PFSK-1 (cell line): ENCODE measurements around the gene EXD3.

ENCODE experiments used
- FOXP2 ChIP-seq: optimal IDR thresholded peaks from 2 replicates; pipeline ENCODE3; 2011; ENCODE audit warnings: borderline replicate concordance, control low read depth, inconsistent platforms; ENCODE audit not compliant: insufficient read depth; ENCODE audit errors: extremely low read length, extremely low read depth
- POLR2AphosphoS5 ChIP-seq: IDR thresholded peaks from 2 replicates; pipeline ENCODE4 v1.6.1; 2012; ENCODE audit warnings: low read depth, mild to moderate bottlenecking, control low read depth, low read length, moderate library complexity
- SIN3A ChIP-seq: IDR thresholded peaks from 2 replicates; pipeline ENCODE4 v1.6.1; 2012; ENCODE audit warnings: mild to moderate bottlenecking, low read length, moderate library complexity, borderline replicate concordance; ENCODE audit not compliant: insufficient read depth
- TAF1 ChIP-seq: IDR thresholded peaks from 2 replicates; pipeline ENCODE4 v1.6.1; 2012; ENCODE audit warnings: low read length, control low read depth, borderline replicate concordance; ENCODE audit not compliant: insufficient read depth
- TF ChIP-seq, protein P1 (sequence below), 2 experiments: IDR thresholded peaks; 2 replicates each; pipeline versions ENCODE4 v1.6.1 to v1.8.0; 2011 to 2012; ENCODE audit warnings: low read depth in 2 of 2, low read length in 2 of 2, control low read depth in 1 of 2, inconsistent platforms in 1 of 2, mild to moderate bottlenecking in 1 of 2, moderate library complexity in 1 of 2; ENCODE audit not compliant: insufficient read depth in 1 of 2

The EXD3 gene

DNA sequence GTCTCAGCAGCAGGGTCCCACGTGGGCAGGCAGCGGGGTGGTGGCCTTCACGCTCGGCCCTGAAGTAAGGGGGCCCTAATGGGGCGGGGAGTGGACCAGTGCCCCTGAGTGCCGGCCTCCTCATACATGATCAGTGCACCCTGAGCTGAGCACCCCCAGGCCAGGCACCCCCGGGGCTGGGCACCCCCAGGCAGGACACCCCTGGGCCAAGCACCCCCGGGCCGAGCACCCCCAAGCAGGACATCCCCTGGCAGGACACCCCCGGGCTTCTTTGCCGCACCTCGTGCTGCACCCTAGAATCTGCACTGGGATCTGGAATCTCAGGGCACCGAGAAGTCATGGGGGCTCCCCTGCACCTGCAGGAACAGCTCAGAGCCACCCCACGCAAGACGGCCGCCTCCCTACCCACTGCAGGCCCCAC lies 51.4 kb downstream of the EXD3 start:
- TF ChIP-seq TAF1 (no peak), SIN3A (no peak), FOXP2 (no peak), POLR2AphosphoS5 (no peak)
- TF ChIP-seq, protein P1, sequence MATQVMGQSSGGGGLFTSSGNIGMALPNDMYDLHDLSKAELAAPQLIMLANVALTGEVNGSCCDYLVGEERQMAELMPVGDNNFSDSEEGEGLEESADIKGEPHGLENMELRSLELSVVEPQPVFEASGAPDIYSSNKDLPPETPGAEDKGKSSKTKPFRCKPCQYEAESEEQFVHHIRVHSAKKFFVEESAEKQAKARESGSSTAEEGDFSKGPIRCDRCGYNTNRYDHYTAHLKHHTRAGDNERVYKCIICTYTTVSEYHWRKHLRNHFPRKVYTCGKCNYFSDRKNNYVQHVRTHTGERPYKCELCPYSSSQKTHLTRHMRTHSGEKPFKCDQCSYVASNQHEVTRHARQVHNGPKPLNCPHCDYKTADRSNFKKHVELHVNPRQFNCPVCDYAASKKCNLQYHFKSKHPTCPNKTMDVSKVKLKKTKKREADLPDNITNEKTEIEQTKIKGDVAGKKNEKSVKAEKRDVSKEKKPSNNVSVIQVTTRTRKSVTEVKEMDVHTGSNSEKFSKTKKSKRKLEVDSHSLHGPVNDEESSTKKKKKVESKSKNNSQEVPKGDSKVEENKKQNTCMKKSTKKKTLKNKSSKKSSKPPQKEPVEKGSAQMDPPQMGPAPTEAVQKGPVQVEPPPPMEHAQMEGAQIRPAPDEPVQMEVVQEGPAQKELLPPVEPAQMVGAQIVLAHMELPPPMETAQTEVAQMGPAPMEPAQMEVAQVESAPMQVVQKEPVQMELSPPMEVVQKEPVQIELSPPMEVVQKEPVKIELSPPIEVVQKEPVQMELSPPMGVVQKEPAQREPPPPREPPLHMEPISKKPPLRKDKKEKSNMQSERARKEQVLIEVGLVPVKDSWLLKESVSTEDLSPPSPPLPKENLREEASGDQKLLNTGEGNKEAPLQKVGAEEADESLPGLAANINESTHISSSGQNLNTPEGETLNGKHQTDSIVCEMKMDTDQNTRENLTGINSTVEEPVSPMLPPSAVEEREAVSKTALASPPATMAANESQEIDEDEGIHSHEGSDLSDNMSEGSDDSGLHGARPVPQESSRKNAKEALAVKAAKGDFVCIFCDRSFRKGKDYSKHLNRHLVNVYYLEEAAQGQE (IDR thresholded peaks at IDR 0.05; ENCODE audit: insufficient read depth in 1 of 2, low read depth in 2 of 2, low read length in 2 of 2), result no peak

DNA sequence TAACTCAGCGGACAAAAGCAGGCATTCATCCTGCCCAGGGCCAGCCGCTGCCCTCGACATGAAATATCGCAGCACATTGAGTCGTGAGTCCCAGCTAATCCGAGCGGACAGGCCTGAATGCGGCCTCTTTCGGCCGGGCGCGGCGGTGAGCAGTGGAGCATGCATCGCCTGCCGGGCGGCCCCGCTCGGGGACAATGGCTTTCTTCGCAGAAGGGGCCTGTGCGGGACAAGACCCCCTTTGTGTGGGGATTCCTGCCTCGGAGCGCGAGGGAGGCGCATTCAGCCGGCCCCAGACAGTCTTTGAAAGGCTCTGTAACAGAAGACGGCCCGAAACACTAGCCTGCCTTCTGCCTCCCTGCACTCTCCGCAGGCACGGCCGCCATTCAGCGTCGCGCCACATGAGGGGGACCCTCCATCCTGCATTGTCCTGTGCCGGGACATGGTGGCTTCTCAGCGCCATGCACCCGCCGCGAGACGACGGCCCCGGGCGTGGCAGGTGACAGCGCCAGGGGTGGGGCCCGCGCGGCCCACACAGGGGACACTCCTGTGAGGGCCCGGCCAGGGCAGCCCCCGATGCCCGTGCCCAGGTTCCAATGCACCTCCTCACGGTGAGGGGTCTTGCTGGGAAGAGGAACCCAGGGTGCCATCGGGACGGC lies 52.0 kb downstream of the EXD3 start:
- TF ChIP-seq POLR2AphosphoS5 (no peak), TAF1 (no peak), SIN3A (no peak), FOXP2 (no peak)
- TF ChIP-seq, protein P1 (IDR thresholded peaks at IDR 0.05; ENCODE audit: insufficient read depth in 1 of 2, low read depth in 2 of 2, low read length in 2 of 2), result no peak

DNA sequence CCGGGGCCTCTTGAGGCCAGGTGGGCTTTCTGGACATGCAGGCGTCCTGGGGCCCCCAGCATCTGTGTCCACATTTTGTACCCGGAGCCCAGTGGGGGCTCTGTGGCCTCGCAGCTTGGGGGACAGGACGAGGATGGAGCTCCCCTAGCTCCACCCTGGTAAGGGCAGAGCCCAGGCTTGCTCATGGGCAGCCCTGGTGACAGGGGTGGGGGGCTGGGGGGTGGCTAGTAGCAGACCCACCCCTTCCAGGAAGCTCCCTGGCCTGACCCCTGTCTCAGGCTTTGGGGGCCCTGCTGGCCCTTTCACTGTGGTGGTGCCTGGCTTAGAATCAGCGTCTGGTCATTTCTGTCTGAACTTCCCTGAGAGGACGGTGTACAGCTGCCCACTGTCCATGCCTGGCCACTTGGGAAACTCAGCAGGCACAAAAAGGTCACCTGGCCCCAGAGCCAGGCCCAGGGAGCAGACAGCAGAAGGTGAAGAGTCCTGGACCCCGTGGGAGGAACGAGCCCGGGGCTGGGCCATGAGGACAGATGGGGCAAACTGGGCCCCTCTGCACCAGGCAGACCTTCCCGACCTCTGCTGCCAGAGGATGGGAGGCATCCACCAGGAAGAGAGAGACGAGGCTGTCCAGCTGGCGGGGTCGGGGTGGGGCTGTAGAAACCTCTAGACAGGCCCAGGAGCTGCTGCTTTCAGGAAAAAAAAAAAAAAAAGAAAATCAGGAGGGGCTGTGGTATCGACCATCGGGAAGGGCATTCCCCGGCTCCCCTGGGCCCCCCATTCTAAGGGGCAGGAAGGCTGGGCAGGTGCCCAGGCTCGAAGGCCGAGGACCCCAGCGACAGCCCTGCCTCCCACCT lies 52.8 kb downstream of the EXD3 start:
- TF ChIP-seq TAF1 (no peak), SIN3A (no peak), POLR2AphosphoS5 (no peak), FOXP2 (no peak)
- TF ChIP-seq, protein P1 (IDR thresholded peaks at IDR 0.05; ENCODE audit: insufficient read depth in 1 of 2, low read depth in 2 of 2, low read length in 2 of 2), result no peak

DNA sequence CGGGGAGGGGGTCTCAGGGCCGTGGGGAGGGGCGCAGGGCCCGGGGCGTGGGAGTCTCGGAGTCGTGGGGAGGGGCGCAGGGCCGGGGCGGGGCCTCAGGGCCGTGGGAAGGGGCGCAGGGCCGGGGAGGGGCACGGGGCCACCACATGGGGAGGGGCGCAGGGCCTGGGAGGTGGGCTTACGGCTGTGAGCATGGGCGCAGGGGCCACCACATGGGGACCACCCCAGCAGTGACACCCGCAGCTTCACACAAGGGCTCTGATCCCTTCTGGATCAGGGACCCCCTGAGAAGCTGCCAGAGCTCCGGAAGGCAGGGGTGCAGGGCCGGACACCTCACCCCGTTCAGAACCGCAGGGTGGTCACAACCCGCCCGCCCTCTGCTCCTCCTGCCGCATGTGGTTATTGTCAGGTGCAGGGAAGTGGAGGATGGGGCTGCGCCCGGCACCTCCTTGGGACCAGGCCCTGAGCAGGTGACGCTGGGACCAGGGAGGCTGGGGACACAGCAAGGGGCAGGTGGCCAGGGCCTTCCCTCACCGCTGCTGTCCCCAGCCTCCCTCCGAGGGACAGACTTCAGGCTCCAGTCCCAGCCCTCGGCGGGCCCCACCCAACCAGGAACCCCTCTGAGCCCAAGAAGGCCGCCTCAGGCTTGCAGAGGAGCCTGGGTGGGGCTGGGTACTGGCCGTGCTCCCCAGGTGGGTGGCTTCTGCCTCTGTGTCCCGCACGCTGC lies 53.7 kb downstream of the EXD3 start:
- TF ChIP-seq SIN3A, result no peak
- no peak for TF ChIP-seq FOXP2
- TF ChIP-seq, protein P1 (IDR thresholded peaks at IDR 0.05; ENCODE audit: insufficient read depth in 1 of 2, low read depth in 2 of 2, low read length in 2 of 2), result no peak
- no peak for TF ChIP-seq TAF1
- no peak for TF ChIP-seq POLR2AphosphoS5
